H9 (cell line): ENCODE measurements around the gene EML2. TPM values are rescaled to one million over a fixed set of nuclear protein-coding genes. Genes with fewer than 3 reads are reported as not detected.

Experiments used
- DNase-seq: peaks from one replicate; pipeline ENCODE4 v3.0.0-alpha.2; 2017
- H2AFZ ChIP-seq: one replicate; pipeline ENCODE4 v1.6.1; 2013; ENCODE audit warnings: mild to moderate bottlenecking, low read length, control low read depth, moderate library complexity
- H2AK5ac ChIP-seq: 2 replicates; pipeline ENCODE4 v1.6.1; 2013; ENCODE audit warnings: low read length, control low read depth, mixed read lengths; ENCODE audit not compliant: insufficient read length
- H2BK120ac ChIP-seq: one replicate; pipeline ENCODE4 v1.6.1; 2013; ENCODE audit warnings: low read depth, mild to moderate bottlenecking, low read length, control low read depth, inconsistent platforms; ENCODE audit not compliant: poor library complexity, severe bottlenecking
- H2BK12ac ChIP-seq: 2 replicates; pipeline ENCODE4 v1.6.1; 2013; ENCODE audit warnings: low read length, control low read depth, mixed read lengths, low read depth; ENCODE audit not compliant: insufficient read length
- H2BK15ac ChIP-seq: 2 replicates; pipeline ENCODE4 v1.6.1; 2013; ENCODE audit warnings: low read depth, low read length, control low read depth
- H2BK20ac ChIP-seq: one replicate; pipeline ENCODE4 v1.6.1; 2013; ENCODE audit warnings: low read depth, mild to moderate bottlenecking, low read length, control low read depth, inconsistent platforms; ENCODE audit not compliant: poor library complexity, severe bottlenecking
- H2BK5ac ChIP-seq: 2 replicates; pipeline ENCODE4 v1.6.1; 2013; ENCODE audit warnings: low read length, control low read depth, mixed read lengths; ENCODE audit not compliant: insufficient read length
- H3K14ac ChIP-seq: 2 replicates; pipeline ENCODE4 v1.6.1; 2013; ENCODE audit warnings: low read length, control low read depth; ENCODE audit not compliant: insufficient read depth
- H3K18ac ChIP-seq: 2 replicates; pipeline ENCODE4 v1.6.1; 2013; ENCODE audit warnings: low read depth, mild to moderate bottlenecking, mixed read lengths, low read length, control low read depth; ENCODE audit not compliant: insufficient read length
- H3K23ac ChIP-seq: 2 replicates; pipeline ENCODE4 v1.6.1; 2013; ENCODE audit warnings: low read length, control low read depth, mixed read lengths, low read depth; ENCODE audit not compliant: insufficient read length
- H3K23me2 ChIP-seq: 2 replicates; pipeline ENCODE4 v1.6.1; 2013; ENCODE audit warnings: low read depth, mild to moderate bottlenecking, mixed read lengths, low read length, control low read depth; ENCODE audit not compliant: insufficient read length, poor library complexity, severe bottlenecking
- H3K27ac ChIP-seq: 2 replicates; pipeline ENCODE4 v1.5.1; 2013; ENCODE audit warnings: low read length, control low read depth, mixed read lengths, low read depth; ENCODE audit not compliant: insufficient read length
- H3K27me3 ChIP-seq: 2 replicates; pipeline ENCODE4 v1.6.1; 2013; ENCODE audit warnings: low read length, control low read depth, inconsistent platforms; ENCODE audit not compliant: insufficient read depth
- H3K4ac ChIP-seq: 2 replicates; pipeline ENCODE4 v1.6.1; 2013; ENCODE audit warnings: low read depth, mild to moderate bottlenecking, control low read depth, inconsistent platforms, low read length, moderate library complexity
- H3K4me1 ChIP-seq: 2 replicates; pipeline ENCODE4 v1.6.1; 2013; ENCODE audit warnings: low read length, control low read depth, inconsistent platforms; ENCODE audit not compliant: insufficient read depth
- H3K4me2 ChIP-seq: 2 replicates; pipeline ENCODE4 v1.6.1; 2013; ENCODE audit warnings: low read length, control low read depth, mixed read lengths; ENCODE audit not compliant: insufficient read length, insufficient read depth
- H3K56ac ChIP-seq: 2 replicates; pipeline ENCODE4 v1.6.1; 2013; ENCODE audit warnings: low read depth, mild to moderate bottlenecking, mixed read lengths, low read length, control low read depth; ENCODE audit not compliant: insufficient read length
- H3K79me1 ChIP-seq: 2 replicates; pipeline ENCODE4 v1.6.1; 2013; ENCODE audit warnings: low read depth, mild to moderate bottlenecking, moderate library complexity, low read length, control low read depth, inconsistent platforms; ENCODE audit not compliant: insufficient read depth, poor library complexity, severe bottlenecking
- H3K79me2 ChIP-seq: 2 replicates; pipeline ENCODE4 v1.6.1; 2013; ENCODE audit warnings: low read length, control low read depth, inconsistent platforms; ENCODE audit not compliant: insufficient read depth
- H3K9ac ChIP-seq: 2 replicates; pipeline ENCODE4 v1.6.1; 2013; ENCODE audit warnings: low read length, control low read depth, mixed read lengths; ENCODE audit not compliant: insufficient read length; ENCODE audit errors: extremely low read depth
- H3K9me3 ChIP-seq: one replicate; pipeline ENCODE4 v1.6.1; 2013; ENCODE audit warnings: low read depth, low read length, inconsistent platforms; ENCODE audit not compliant: control insufficient read depth
- H3T11ph ChIP-seq: one replicate; pipeline ENCODE4 v1.6.1; 2013; ENCODE audit warnings: mild to moderate bottlenecking, low read length, control low read depth, inconsistent platforms
- H4K20me1 ChIP-seq: one replicate; pipeline ENCODE4 v1.6.1; 2013; ENCODE audit not compliant: control insufficient read depth, insufficient read length, insufficient read depth
- H4K5ac ChIP-seq: 2 replicates; pipeline ENCODE4 v1.6.1; 2013; ENCODE audit warnings: low read depth, mild to moderate bottlenecking, mixed read lengths, low read length, control low read depth; ENCODE audit not compliant: insufficient read length
- H4K8ac ChIP-seq: replicated peaks from 2 replicates; pipeline ENCODE4 v1.6.1; 2013; ENCODE audit warnings: low read length, control low read depth, mixed read lengths, low read depth; ENCODE audit not compliant: insufficient read length
- H4K91ac ChIP-seq: 2 replicates; pipeline ENCODE4 v1.6.1; 2013; ENCODE audit warnings: low read depth, mild to moderate bottlenecking, moderate library complexity, mixed read lengths, low read length, control low read depth; ENCODE audit not compliant: insufficient read length
- H3K27ac Mint-ChIP-seq, 3 experiments: 2 replicates in 2 of 3; 3 replicates in 1 of 3; pipeline ENCODE4 v1.8.0; 2020 to 2021; ENCODE audit warnings: mixed read lengths in 3 of 3, mild to moderate bottlenecking in 1 of 3, moderate library complexity in 1 of 3
- H3K27me3 Mint-ChIP-seq: 2 replicates; pipeline ENCODE4 v1.8.0; 2021; ENCODE audit warnings: low read depth, mild to moderate bottlenecking, moderate library complexity, mixed read lengths
- H3K36me3 Mint-ChIP-seq, 3 experiments: 2 replicates in 2 of 3; 3 replicates in 1 of 3; pipeline ENCODE4 v1.8.0; 2020 to 2021; ENCODE audit warnings: low read depth in 3 of 3, mixed read lengths in 3 of 3; ENCODE audit not compliant: insufficient read depth in 1 of 3
- H3K4me1 Mint-ChIP-seq, 2 experiments: 2 replicates each; pipeline ENCODE4 v1.8.0; 2020; ENCODE audit warnings: mixed read lengths in 2 of 2
- H3K4me3 Mint-ChIP-seq, 2 experiments: 2 replicates in 1 of 2; 3 replicates in 1 of 2; pipeline ENCODE4 v1.8.0; 2020 to 2021; ENCODE audit warnings: mild to moderate bottlenecking in 2 of 2, mixed read lengths in 2 of 2, moderate library complexity in 1 of 2
- H3K9me3 Mint-ChIP-seq, 2 experiments: 2 replicates in 1 of 2; 3 replicates in 1 of 2; pipeline ENCODE4 v1.8.0; 2020; ENCODE audit warnings: mild to moderate bottlenecking in 2 of 2, mixed read lengths in 2 of 2, moderate library complexity in 1 of 2
- CTCF ChIP-seq: fragments of 200-600 bp; sonication (generic); conservative IDR thresholded peaks from 3 replicates; pipeline ENCODE4 v1.8.0; 2021; ENCODE audit warnings: antibody characterized with exemption, mild to moderate bottlenecking
- WGBS: extraction: QIAGEN DNeasy Blood & Tissue Kit; methylation state at CpG from one replicate; pipeline ENCODE4 v1.1.7; 2013; ENCODE audit warnings: missing lambda C conversion rate, low lambda C conversion rate, mixed read lengths; ENCODE audit not compliant: insufficient read length; ENCODE audit errors: extremely low coverage; 5-methylcytosine and 5-hydroxymethylcytosine counted together
- total RNA-seq: library from RNA; stranded (reverse); gene quantifications from 2 replicates; pipeline ENCODE4 v1.2.1, GENCODE V29; 2021

EML2 gene
- total RNA-seq, 1 experiment from 2014 or later: 22.6 TPM

GRCh38 chr19:45659096-45659729, 20.0 kb upstream of the EML2 start:
- Histone ChIP-seq H4K8ac (no peak overlapping the region), H3K4me1 (no peaks in the 10 kb centered on the region), H3K23ac (no peak overlapping the region), H3T11ph (no peak overlapping the region), H4K20me1 (no peaks in the 10 kb centered on the region), H4K91ac (no peak overlapping the region), H2BK20ac (no peak overlapping the region), H3K27me3 (no peaks in the 10 kb centered on the region), H3K56ac (no peak overlapping the region), H3K23me2 (no peaks in the 10 kb centered on the region), H3K9me3 (no peaks in the 10 kb centered on the region), H3K14ac (no peak overlapping the region), H2BK15ac (no peak overlapping the region), H3K9ac (no peak overlapping the region), H3K27ac (no peak overlapping the region), H3K4me2 (no peak overlapping the region), H3K79me2 (no peaks in the 10 kb centered on the region), H4K5ac (no peak overlapping the region), H3K18ac (no peak overlapping the region), H3K4ac (no peak overlapping the region), H2BK12ac (no peak overlapping the region), H2BK120ac (no peak overlapping the region), H2AK5ac (no peak overlapping the region), H2AFZ (no peak overlapping the region), H2BK5ac (no peak overlapping the region), H3K79me1 (no peaks in the 10 kb centered on the region)
- Mint-ChIP-seq H3K27me3 (peaks cover 26% of the 10 kb centered on the region), H3K9me3 (peaks cover 0 to 3% of the 10 kb centered on the region in 2 experiments; a peak in 1 of 5 replicates), H3K36me3 (no peaks in the 10 kb centered on the region), H3K4me1 (peaks cover 0 to 12% of the 10 kb centered on the region in 2 experiments; a peak in 2 of 4 replicates), H3K27ac (no peak overlapping the region), H3K4me3 (no peak overlapping the region)
- no peak for TF ChIP-seq CTCF
- WGBS: no CpG with 5 or more reads among the region's 6 CpGs
- no peak for DNase-seq
